BJ (cell line): Measurements from ENCODE around the gene MGMT. TPM values are rescaled to one million over a fixed set of nuclear protein-coding genes. Genes with fewer than 3 reads are reported as not detected.

ENCODE experiments used
- CTCF ChIA-PET: fragments of 350-600 bp; formaldehyde crosslinking; extraction: SDS; loops from one replicate; lab custom pipeline; 2021; ENCODE audit warnings: antibody characterized with exemption, inconsistent platforms; lab: Yijun Ruan, JAX
- POLR2A ChIA-PET: fragments of 300-600 bp; sonication (Branson Sonifier 250); formaldehyde crosslinking; extraction: SDS; loops from one replicate; lab custom pipeline; 2021; ENCODE audit warnings: antibody characterized with exemption; lab: Charles Lee
- DNase-seq: peaks from one replicate; pipeline ENCODE4 v3.0.0-alpha.2; 2011; ENCODE audit warnings: low read depth
- H3K27me3 ChIP-seq: 2 replicates; pipeline ENCODE4 v1.6.0; 2011; ENCODE audit warnings: low read length; ENCODE audit not compliant: control insufficient read depth, insufficient read depth
- H3K36me3 ChIP-seq: 2 replicates; pipeline ENCODE4 v1.5.1; 2011; ENCODE audit warnings: low read length; ENCODE audit not compliant: control insufficient read depth, insufficient read depth
- H3K4me3 ChIP-seq: 2 replicates; pipeline ENCODE4 v1.5.1; 2011; ENCODE audit warnings: low read depth, mild to moderate bottlenecking, control low read depth, low read length
- CTCF ChIP-seq: IDR thresholded peaks from 2 replicates; pipeline ENCODE4 v1.5.1; 2011; ENCODE audit warnings: low read depth, mild to moderate bottlenecking, control low read depth, inconsistent platforms, low read length, moderate library complexity; ENCODE audit not compliant: insufficient read depth
- polyA plus RNA-seq: library from polyadenylated mRNA; depleted of rRNA; stranded (reverse); fragments of >200 nt; gene quantifications from 2 replicates; pipeline ENCODE4 v1.2.3, GENCODE V29; 2011

The MGMT gene
- polyA plus RNA-seq, 1 experiment, result 21.0 TPM

- Histone ChIP-seq H3K27me3 (no peaks in the 10 kb centered on the region), H3K4me3 (no peak overlapping the region), H3K36me3 (no peaks in the 10 kb centered on the region)
- CTCF ChIA-PET, result no interaction called here
- DNase-seq, result no peak
- no peak for TF ChIP-seq CTCF
- POLR2A ChIA-PET, result no interaction called here
Measured at GRCh38 chr10:129652521-129653201, 185.6 kb downstream of the MGMT start.

GRCh38 chr10:129653428-129653827 is 186.4 kb downstream of the MGMT start:
- TF ChIP-seq CTCF, result no peak
- ChIA-PET POLR2A (no interaction called here), CTCF (no interaction called here)
- H3K36me3 ChIP-seq, result no peaks in the 10 kb centered on the region
- DNase-seq, result no peak
- H3K27me3 ChIP-seq, result no peaks in the 10 kb centered on the region
- H3K4me3 ChIP-seq, result no peak overlapping the region

GRCh38 chr10:129653861-129654260 is 186.8 kb downstream of the MGMT start:
- no peak for TF ChIP-seq CTCF
- H3K27me3 ChIP-seq, result no peaks in the 10 kb centered on the region
- DNase-seq, result no peak
- ChIA-PET CTCF (no interaction called here), POLR2A (no interaction called here)
- no peak overlapping the region for H3K4me3 ChIP-seq
- H3K36me3 ChIP-seq, result no peaks in the 10 kb centered on the region

GRCh38 chr10:129654461-129654860 is 187.4 kb downstream of the MGMT start:
- ChIA-PET CTCF (no interaction called here), POLR2A (no interaction called here)
- no peak for DNase-seq
- Histone ChIP-seq H3K27me3 (no peaks in the 10 kb centered on the region), H3K4me3 (no peak overlapping the region), H3K36me3 (no peaks in the 10 kb centered on the region)
- TF ChIP-seq CTCF, result no peak

- CTCF ChIA-PET, result no interaction called here
- H3K4me3 ChIP-seq, result no peak overlapping the region
- no peak for TF ChIP-seq CTCF
- no peaks in the 10 kb centered on the region for H3K27me3 ChIP-seq
- DNase-seq, result no peak
- no peaks in the 10 kb centered on the region for H3K36me3 ChIP-seq
- POLR2A ChIA-PET, result no interaction called here
Measured at GRCh38 chr10:129655007-129655678, 188.1 kb downstream of the MGMT start.
